Testis (tissue), 3 donors: ENCODE data around the gene EIF4E1B. TPM values are rescaled to one million over a fixed set of nuclear protein-coding genes. Genes with fewer than 3 reads are reported as not detected.
A peak's percentile ranks its signal among the peaks of the same experiment; 100 is the strongest.

ENCODE experiments used
- DNase-seq: peaks from one replicate; pipeline ENCODE4 v3.0.0-alpha.2; 2019
- H3K27ac ChIP-seq, 2 donors: fragments of 200-600 bp; sonication (generic); one replicate each; pipeline ENCODE4 v1.5.1; 2019
- H3K27me3 ChIP-seq: fragments of 200-600 bp; sonication (generic); one replicate; pipeline ENCODE4 v1.5.1; 2019
- H3K36me3 ChIP-seq: fragments of 200-600 bp; sonication (generic); one replicate; pipeline ENCODE4 v1.5.1; 2017; ENCODE audit warnings: low read depth; ENCODE audit errors: missing control alignments
- H3K4me1 ChIP-seq: fragments of 200-600 bp; sonication (generic); one replicate; pipeline ENCODE4 v1.5.1; 2019
- H3K4me3 ChIP-seq, 2 donors: fragments of 200-600 bp; sonication (generic); one replicate each; pipeline ENCODE4 v1.5.1; 2017 to 2019
- H3K9me3 ChIP-seq: fragments of 200-600 bp; sonication (generic); one replicate; pipeline ENCODE4 v1.5.1; 2017
- POLR2A ChIP-seq: fragments of 450-650 bp; IDR thresholded peaks from one replicate; pipeline ENCODE4 v1.6.1; 2017; ENCODE audit warnings: antibody characterized with exemption, mild to moderate bottlenecking, moderate library complexity
- WGBS, 2 donors: methylation state at CpG; one replicate each; pipeline ENCODE4 v1.1.5; 2018; 5-methylcytosine and 5-hydroxymethylcytosine counted together
- intact Hi-C: fragments of 100-400 bp; cut with DNase I; formaldehyde crosslinking; loops from one replicate; pipeline ENCODE4 v1.15.1; 2023; ENCODE audit warnings: low total_unique reads
- polyA plus RNA-seq: library from polyadenylated mRNA; stranded (reverse); fragments of 350-450 nt; fragmentation: Illumina TruSeq; extraction: RNeasy Lipid Tissue Mini Kit (QIAGEN cat#74804); gene quantifications from one replicate; pipeline ENCODE4 v1.2.3, GENCODE V29; 2014; ENCODE audit warnings: low read depth, low replicate concordance; ENCODE audit not compliant: insufficient read depth
- total RNA-seq, 2 donors: library from RNA; depleted of rRNA; stranded (reverse); fragments of >200 nt; gene quantifications; one replicate each; pipeline ENCODE4 v1.2.3, GENCODE V29; 2016
- TF ChIP-seq, protein P1 (sequence below), 3 experiments: fragments of 450-650 bp in 2 of 3; fragments of 200-600 bp in 1 of 3; sonication (generic) in 1 of 3; IDR thresholded peaks; one replicate each; pipeline ENCODE4 v1.5.1; 2016 to 2019; ENCODE audit warnings: antibody characterized with exemption in 3 of 3, mild to moderate bottlenecking in 2 of 3, moderate library complexity in 1 of 3

EIF4E1B gene
- total and polyA plus RNA-seq, 3 donors from 2014 or later = 0.99 to 2.4 (median 1.0) TPM

DNA sequence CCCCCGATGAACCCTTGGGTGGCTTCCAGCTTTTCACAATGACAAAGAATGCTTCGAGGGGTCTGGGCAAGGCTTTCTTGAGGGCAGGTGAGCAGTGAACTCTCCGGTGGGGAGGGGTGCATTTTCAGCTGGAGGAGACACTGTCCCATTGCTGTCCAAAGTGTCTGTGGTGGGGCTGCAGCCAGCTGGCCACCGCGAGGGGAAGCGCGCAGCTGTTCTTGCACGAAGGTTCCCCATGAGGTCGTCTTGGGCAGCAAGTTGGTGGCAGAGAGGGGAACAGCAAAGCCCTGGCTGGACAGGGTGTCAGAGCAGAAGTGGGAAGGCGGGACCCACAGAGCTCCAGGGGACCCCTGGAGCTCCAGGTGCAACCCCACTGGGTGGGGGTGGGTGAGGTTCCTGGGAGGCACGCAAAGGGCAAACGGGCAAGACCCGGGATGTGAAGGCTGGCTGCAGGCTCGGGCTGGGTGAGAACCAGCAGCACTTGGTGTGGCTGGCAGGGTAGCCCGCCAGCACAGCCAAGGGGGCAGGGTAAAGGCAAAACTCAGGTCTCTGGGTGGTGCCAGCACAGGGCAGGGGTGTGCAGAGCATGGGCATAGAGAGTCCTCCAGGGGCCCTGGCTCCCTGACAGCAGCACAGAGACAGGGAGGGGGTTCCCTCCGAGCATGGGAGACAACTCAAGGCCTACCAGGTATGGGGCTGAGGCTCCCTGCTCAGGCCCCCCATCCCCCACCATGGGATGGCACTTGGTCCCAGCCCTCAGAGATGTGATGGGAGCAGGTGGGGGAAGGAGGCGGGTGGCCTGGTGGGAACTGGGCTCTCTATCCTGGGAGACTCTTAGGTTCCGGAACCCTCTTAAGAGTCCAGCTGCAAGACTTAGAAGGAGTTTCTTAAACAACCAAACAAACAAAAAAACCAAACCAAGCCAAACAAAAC lies 43.4 kb downstream of the EIF4E1B start:
- TF ChIP-seq, protein P1, sequence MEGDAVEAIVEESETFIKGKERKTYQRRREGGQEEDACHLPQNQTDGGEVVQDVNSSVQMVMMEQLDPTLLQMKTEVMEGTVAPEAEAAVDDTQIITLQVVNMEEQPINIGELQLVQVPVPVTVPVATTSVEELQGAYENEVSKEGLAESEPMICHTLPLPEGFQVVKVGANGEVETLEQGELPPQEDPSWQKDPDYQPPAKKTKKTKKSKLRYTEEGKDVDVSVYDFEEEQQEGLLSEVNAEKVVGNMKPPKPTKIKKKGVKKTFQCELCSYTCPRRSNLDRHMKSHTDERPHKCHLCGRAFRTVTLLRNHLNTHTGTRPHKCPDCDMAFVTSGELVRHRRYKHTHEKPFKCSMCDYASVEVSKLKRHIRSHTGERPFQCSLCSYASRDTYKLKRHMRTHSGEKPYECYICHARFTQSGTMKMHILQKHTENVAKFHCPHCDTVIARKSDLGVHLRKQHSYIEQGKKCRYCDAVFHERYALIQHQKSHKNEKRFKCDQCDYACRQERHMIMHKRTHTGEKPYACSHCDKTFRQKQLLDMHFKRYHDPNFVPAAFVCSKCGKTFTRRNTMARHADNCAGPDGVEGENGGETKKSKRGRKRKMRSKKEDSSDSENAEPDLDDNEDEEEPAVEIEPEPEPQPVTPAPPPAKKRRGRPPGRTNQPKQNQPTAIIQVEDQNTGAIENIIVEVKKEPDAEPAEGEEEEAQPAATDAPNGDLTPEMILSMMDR (IDR thresholded peaks at IDR 0.05) = no peak
- TF ChIP-seq POLR2A = no peak
- H3K4me3 ChIP-seq = no peak overlapping the region
- no peaks in the 10 kb centered on the region for H3K9me3 ChIP-seq
- H3K27me3 ChIP-seq = no peaks in the 10 kb centered on the region
- no peak overlapping the region for H3K27ac ChIP-seq
- no peaks in the 10 kb centered on the region for H3K4me1 ChIP-seq
- intact Hi-C loops = no loop called here
- 89 to 94% methylated on average over 17 to 18 of the region's 18 CpGs for WGBS, 2 donors
- no peaks in the 10 kb centered on the region for H3K36me3 ChIP-seq
- no peak for DNase-seq

DNA sequence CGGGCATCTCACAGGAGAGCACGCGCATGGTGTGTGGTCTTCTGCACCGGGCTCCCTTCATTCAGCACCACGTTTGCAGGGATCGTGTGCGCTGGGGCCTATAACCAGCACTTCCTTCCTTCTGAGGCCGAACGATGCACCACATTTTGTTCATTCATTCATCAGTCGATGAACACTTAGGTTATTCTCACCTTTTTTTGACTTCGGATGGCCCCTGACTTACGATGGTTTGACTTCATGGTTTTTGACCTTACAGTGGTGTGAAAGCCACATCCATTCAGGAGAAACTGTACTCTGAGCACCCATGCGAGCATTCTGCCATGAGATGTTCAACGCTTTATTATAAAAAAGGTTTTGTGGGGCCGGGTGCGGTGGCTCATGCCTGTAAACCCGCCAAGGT lies 44.3 kb downstream of the EIF4E1B start:
- WGBS, 2 donors = 88 to 93% methylated on average over 17 of the region's 17 CpGs
- no peak for DNase-seq
- no peak overlapping the region for H3K27ac ChIP-seq
- no peak for TF ChIP-seq POLR2A
- TF ChIP-seq, protein P1 (IDR thresholded peaks at IDR 0.05) = no peak
- intact Hi-C loops = no loop called here
- H3K9me3 ChIP-seq = no peaks in the 10 kb centered on the region
- no peaks in the 10 kb centered on the region for H3K36me3 ChIP-seq
- no peak overlapping the region for H3K4me3 ChIP-seq
- H3K4me1 ChIP-seq = no peaks in the 10 kb centered on the region
- no peaks in the 10 kb centered on the region for H3K27me3 ChIP-seq

DNA sequence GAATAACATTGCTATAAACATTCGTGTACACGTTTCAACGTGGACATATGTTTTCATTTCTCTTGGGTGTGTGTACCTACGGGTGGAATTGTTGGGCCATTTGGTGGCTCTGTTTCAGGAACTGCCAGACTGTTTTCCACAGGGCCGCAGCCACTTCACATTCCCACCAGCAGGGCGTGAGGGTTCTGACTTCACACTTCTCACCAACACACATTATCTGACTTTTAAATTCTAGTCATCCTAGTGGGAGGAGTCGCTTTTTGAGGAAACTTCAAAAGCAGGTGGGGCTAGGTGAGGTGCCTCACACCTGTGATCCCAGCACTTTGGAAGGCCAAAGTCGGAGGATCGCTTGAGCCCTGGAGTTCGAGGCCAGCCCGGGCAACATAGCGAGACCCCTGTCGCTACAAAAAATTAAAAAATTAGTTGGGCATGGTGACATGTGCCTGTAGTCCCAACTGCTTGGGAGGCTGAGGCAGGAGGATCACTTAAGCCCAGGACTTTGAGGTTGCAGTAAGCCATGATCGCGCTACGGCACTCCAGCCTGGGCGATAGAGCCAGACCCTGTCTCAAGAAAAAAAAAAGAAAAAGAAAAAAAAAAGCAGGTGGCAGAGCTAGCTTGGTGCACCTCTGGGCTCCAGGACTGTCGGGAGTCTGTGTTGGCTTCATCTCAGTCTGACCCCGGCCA lies 45.3 kb downstream of the EIF4E1B start:
- DNase-seq = no peak
- Histone ChIP-seq H3K27me3 (no peaks in the 10 kb centered on the region), H3K4me1 (no peaks in the 10 kb centered on the region), H3K36me3 (no peaks in the 10 kb centered on the region), H3K27ac (no peak overlapping the region), H3K9me3 (no peaks in the 10 kb centered on the region), H3K4me3 (no peak overlapping the region)
- WGBS, 2 donors = 73 to 78% methylated on average over 18 to 19 of the region's 19 CpGs
- intact Hi-C loops = no loop called here
- TF ChIP-seq POLR2A = no peak
- TF ChIP-seq, protein P1 (IDR thresholded peaks at IDR 0.05) = peak in 2 of 3 experiments; percentile 27 to 33

DNA sequence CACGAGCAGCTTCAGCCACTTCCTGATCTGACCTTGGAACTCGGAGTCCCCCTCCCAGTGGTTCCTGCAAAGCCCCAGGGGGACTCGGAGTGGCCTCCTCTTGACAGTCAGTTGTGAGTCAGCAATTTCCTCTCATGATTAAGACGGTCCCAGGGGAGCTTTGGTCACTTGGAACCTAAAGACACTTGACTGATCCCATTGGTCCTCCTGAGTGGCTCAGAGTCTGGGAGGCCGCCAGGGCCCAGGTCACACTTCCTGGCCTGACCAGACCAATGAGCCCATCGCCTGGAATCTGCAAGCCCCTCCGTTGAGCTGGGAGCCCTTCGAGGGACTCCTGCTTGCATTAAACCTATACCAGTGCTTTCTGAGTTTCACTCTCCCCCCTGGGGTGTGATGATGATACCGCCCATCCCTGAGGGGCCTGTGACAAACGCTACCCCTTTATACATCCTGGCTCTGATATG lies 45.9 kb downstream of the EIF4E1B start:
- Histone ChIP-seq H3K27ac (no peak overlapping the region), H3K9me3 (no peaks in the 10 kb centered on the region), H3K36me3 (no peaks in the 10 kb centered on the region), H3K27me3 (no peaks in the 10 kb centered on the region), H3K4me1 (no peaks in the 10 kb centered on the region), H3K4me3 (no peak overlapping the region)
- intact Hi-C loops = no loop called here
- 63% methylated on average over 9 to 10 of the region's 10 CpGs for WGBS, 2 donors
- DNase-seq = no peak
- TF ChIP-seq, protein P1 (IDR thresholded peaks at IDR 0.05) = no peak
- no peak for TF ChIP-seq POLR2A
